Ishikawa (cell line): ENCODE data around the gene PRKCQ.

ENCODE experiments used
- CEBPB ChIP-seq: IDR thresholded peaks from 2 replicates; pipeline ENCODE4 v1.6.1; 2012
- EP300 ChIP-seq: IDR thresholded peaks from 2 replicates; pipeline ENCODE4 v1.6.1; 2012; ENCODE audit warnings: borderline replicate concordance
- FOXM1 ChIP-seq: IDR thresholded peaks from 2 replicates; pipeline ENCODE4 v1.6.1; 2012; ENCODE audit warnings: low read depth, borderline replicate concordance
- NFIC ChIP-seq: IDR thresholded peaks from 2 replicates; pipeline ENCODE4 v1.6.1; 2012
- RAD21 ChIP-seq: IDR thresholded peaks from 2 replicates; pipeline ENCODE4 v1.6.1; 2012; ENCODE audit warnings: low read depth
- TAF1 ChIP-seq: IDR thresholded peaks from 2 replicates; pipeline ENCODE4 v1.6.1; 2012; ENCODE audit warnings: low read depth, mild to moderate bottlenecking
- TCF12 ChIP-seq: IDR thresholded peaks from 2 replicates; pipeline ENCODE4 v1.6.1; 2012; ENCODE audit warnings: low read depth
- TEAD4 ChIP-seq: IDR thresholded peaks from 2 replicates; pipeline ENCODE4 v1.6.1; 2012
- USF1 ChIP-seq: IDR thresholded peaks from 2 replicates; pipeline ENCODE4 v1.6.1; 2012
- YY1 ChIP-seq: IDR thresholded peaks from 2 replicates; pipeline ENCODE4 v1.6.1; 2012; ENCODE audit warnings: low read depth
- ZBTB7A ChIP-seq: IDR thresholded peaks from 2 replicates; pipeline ENCODE4 v1.6.1; 2012; ENCODE audit warnings: low read depth
- TF ChIP-seq, protein P1 (sequence below): IDR thresholded peaks from 2 replicates; pipeline ENCODE4 v1.6.1; 2012; ENCODE audit warnings: low read depth, mild to moderate bottlenecking
- TF ChIP-seq, protein P2 (sequence below): IDR thresholded peaks from 2 replicates; pipeline ENCODE4 v1.6.1; 2012

DNA sequence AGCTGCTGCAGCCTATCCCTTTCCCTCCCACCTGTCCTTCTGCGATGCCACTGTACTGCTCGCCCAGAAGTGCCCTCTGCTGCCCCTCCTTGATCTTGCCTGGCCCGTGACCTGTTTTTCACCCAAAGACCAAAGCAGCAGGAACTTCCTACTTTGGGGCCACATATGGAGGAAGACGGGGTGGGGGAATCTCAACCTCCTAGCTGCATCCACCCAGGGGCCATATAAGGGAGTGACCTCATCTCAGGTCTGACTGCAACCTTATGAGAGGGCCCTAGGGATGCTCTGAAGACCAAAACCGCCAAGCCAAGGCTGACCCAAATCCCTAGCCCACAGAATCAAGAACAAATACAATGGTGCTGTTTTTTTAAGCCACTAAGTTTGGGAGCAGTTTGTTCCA, 15.7 kb downstream of the PRKCQ start:
- no peak for TF ChIP-seq NFIC
- no peak for TF ChIP-seq TCF12
- TF ChIP-seq, protein P1, sequence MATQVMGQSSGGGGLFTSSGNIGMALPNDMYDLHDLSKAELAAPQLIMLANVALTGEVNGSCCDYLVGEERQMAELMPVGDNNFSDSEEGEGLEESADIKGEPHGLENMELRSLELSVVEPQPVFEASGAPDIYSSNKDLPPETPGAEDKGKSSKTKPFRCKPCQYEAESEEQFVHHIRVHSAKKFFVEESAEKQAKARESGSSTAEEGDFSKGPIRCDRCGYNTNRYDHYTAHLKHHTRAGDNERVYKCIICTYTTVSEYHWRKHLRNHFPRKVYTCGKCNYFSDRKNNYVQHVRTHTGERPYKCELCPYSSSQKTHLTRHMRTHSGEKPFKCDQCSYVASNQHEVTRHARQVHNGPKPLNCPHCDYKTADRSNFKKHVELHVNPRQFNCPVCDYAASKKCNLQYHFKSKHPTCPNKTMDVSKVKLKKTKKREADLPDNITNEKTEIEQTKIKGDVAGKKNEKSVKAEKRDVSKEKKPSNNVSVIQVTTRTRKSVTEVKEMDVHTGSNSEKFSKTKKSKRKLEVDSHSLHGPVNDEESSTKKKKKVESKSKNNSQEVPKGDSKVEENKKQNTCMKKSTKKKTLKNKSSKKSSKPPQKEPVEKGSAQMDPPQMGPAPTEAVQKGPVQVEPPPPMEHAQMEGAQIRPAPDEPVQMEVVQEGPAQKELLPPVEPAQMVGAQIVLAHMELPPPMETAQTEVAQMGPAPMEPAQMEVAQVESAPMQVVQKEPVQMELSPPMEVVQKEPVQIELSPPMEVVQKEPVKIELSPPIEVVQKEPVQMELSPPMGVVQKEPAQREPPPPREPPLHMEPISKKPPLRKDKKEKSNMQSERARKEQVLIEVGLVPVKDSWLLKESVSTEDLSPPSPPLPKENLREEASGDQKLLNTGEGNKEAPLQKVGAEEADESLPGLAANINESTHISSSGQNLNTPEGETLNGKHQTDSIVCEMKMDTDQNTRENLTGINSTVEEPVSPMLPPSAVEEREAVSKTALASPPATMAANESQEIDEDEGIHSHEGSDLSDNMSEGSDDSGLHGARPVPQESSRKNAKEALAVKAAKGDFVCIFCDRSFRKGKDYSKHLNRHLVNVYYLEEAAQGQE = no peak
- no peak for TF ChIP-seq EP300
- no peak for TF ChIP-seq TEAD4
- no peak for TF ChIP-seq CEBPB
- TF ChIP-seq FOXM1 = no peak
- no peak for TF ChIP-seq RAD21
- no peak for TF ChIP-seq YY1
- TF ChIP-seq TAF1 = no peak
- TF ChIP-seq USF1 = no peak
- TF ChIP-seq, protein P2, sequence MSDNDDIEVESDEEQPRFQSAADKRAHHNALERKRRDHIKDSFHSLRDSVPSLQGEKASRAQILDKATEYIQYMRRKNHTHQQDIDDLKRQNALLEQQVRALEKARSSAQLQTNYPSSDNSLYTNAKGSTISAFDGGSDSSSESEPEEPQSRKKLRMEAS = no peak
- no peak for TF ChIP-seq ZBTB7A
